ENCODE measurements around the gene FOXG1. TPM values are rescaled to one million over a fixed set of nuclear protein-coding genes. Genes with fewer than 3 reads are reported as not detected.

The FOXG1 gene
- total RNA-seq, 1 experiment from 2014 or later = not detected

- no peaks in the 10 kb centered on the region for H3K4me1 Mint-ChIP-seq (ENCODE audit: low read depth, unreplicated experiment)
- H3K4me3 Mint-ChIP-seq (ENCODE audit: low read depth, unreplicated experiment) = no peak overlapping the region
- peaks cover 37% of the 10 kb centered on the region for H3K27me3 Mint-ChIP-seq (ENCODE audit: unreplicated experiment)
- H3K27ac Mint-ChIP-seq (ENCODE audit: unreplicated experiment) = no peak overlapping the region
- CTCF ChIA-PET = no interaction called here
- no peak for TF ChIP-seq CTCF (IDR thresholded peaks at IDR 0.05; ENCODE audit: unreplicated experiment)
- intact Hi-C loops (cut with micrococcal nuclease; ENCODE audit: unreplicated experiment) = no loop called here
- DNase-seq = no peak
- BruUV-seq (replicated peaks) = no TSS peak
- peaks cover 3% of the 10 kb centered on the region for H3K9me3 Mint-ChIP-seq (ENCODE audit: low read depth, unreplicated experiment)
- H3K36me3 Mint-ChIP-seq (ENCODE audit: insufficient read depth, unreplicated experiment) = peaks cover 12% of the 10 kb centered on the region
Observed at GRCh38 chr14:28773176-28773575, 6.6 kb downstream of the FOXG1 start.

- Mint-ChIP-seq H3K4me3 (ENCODE audit: low read depth, unreplicated experiment) (no peak overlapping the region), H3K27me3 (ENCODE audit: unreplicated experiment) (peaks cover 46% of the 10 kb centered on the region)
Observed at GRCh38 chr14:28773861-28774691, 7.5 kb downstream of the FOXG1 start.

GRCh38 chr14:28774764-28775735 lies 8.5 kb downstream of the FOXG1 start:
- Mint-ChIP-seq H3K4me1 (ENCODE audit: low read depth, unreplicated experiment) (no peaks in the 10 kb centered on the region), H3K9me3 (ENCODE audit: low read depth, unreplicated experiment) (peaks cover 3% of the 10 kb centered on the region), H3K27me3 (ENCODE audit: unreplicated experiment) (peaks cover 55% of the 10 kb centered on the region), H3K36me3 (ENCODE audit: insufficient read depth, unreplicated experiment) (peaks cover 6% of the 10 kb centered on the region), H3K4me3 (ENCODE audit: low read depth, unreplicated experiment) (no peak overlapping the region), H3K27ac (ENCODE audit: unreplicated experiment) (no peak overlapping the region)
- intact Hi-C loops (cut with micrococcal nuclease; ENCODE audit: unreplicated experiment) = no loop called here
- DNase-seq = no peak
- no peak for TF ChIP-seq CTCF (IDR thresholded peaks at IDR 0.05; ENCODE audit: unreplicated experiment)
- CTCF ChIA-PET = no interaction called here
- no TSS peak for BruUV-seq (replicated peaks)

More at GRCh38 chr14:28773861-28774691, 7.5 kb downstream of the FOXG1 start:
- CTCF ChIA-PET = no interaction called here
- no peak for TF ChIP-seq CTCF (IDR thresholded peaks at IDR 0.05; ENCODE audit: unreplicated experiment)
- intact Hi-C loops (cut with micrococcal nuclease; ENCODE audit: unreplicated experiment) = no loop called here
- no peaks in the 10 kb centered on the region for H3K4me1 Mint-ChIP-seq (ENCODE audit: low read depth, unreplicated experiment)
- no TSS peak for BruUV-seq (replicated peaks)
- peaks cover 3% of the 10 kb centered on the region for H3K9me3 Mint-ChIP-seq (ENCODE audit: low read depth, unreplicated experiment)
- no peak overlapping the region for H3K27ac Mint-ChIP-seq (ENCODE audit: unreplicated experiment)
- H3K36me3 Mint-ChIP-seq (ENCODE audit: insufficient read depth, unreplicated experiment) = peaks cover 6% of the 10 kb centered on the region
- DNase-seq = no peak

- no peak overlapping the region for H3K4me3 Mint-ChIP-seq (ENCODE audit: low read depth, unreplicated experiment)
- BruUV-seq (replicated peaks) = no TSS peak
- peaks cover 3% of the 10 kb centered on the region for H3K9me3 Mint-ChIP-seq (ENCODE audit: low read depth, unreplicated experiment)
- no peak for TF ChIP-seq CTCF (IDR thresholded peaks at IDR 0.05; ENCODE audit: unreplicated experiment)
- intact Hi-C loops (cut with micrococcal nuclease; ENCODE audit: unreplicated experiment) = no loop called here
- no peaks in the 10 kb centered on the region for H3K4me1 Mint-ChIP-seq (ENCODE audit: low read depth, unreplicated experiment)
- no peak overlapping the region for H3K27ac Mint-ChIP-seq (ENCODE audit: unreplicated experiment)
- DNase-seq = no peak
- H3K27me3 Mint-ChIP-seq (ENCODE audit: unreplicated experiment) = peaks cover 70% of the 10 kb centered on the region
- peaks cover 6% of the 10 kb centered on the region for H3K36me3 Mint-ChIP-seq (ENCODE audit: insufficient read depth, unreplicated experiment)
- CTCF ChIA-PET = no interaction called here
Observed at GRCh38 chr14:28776482-28777266, 10.1 kb downstream of the FOXG1 start.

All from Calu3 (cell line).